ENCODE measurements around the gene SHMT2. TPM values are rescaled to one million over a fixed set of nuclear protein-coding genes. Genes with fewer than 3 reads are reported as not detected.
A peak's percentile ranks its signal among the peaks of the same experiment; 100 is the strongest.

The SHMT2 gene
- total RNA-seq, 1 experiment from 2014 or later: 297 TPM

DNA sequence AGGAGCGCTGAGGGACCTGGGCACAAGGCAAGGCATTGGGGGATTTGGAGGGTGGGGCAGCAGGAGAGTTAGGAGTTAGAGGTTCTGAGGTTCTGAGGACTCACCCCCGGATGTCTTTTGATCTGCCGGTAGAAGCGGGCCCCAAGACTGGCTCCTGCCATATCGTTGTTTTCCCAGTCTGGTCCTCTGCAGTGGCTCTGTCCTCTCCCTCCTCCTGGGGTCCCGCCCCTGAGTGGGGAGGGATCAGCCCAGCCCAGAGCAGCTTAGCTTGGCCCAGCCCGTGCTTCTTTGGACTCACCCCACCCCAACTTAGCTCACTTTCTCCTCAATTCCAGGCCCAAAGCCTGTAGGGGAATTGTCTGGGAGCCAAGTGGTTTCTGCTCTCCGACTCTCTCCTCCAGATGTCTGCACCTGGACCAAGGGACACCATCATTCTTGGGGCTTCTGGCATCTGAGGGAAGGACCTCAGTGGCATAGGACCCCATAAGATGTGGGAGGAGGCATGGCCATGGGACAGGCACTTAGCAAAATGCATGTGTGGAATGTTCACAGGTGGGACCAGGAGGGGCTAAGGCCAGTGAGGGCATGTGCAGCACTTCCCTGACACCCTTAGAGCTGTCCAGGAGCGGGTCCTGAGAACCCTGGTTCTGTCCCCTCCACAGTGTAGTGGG, 7.5 kb downstream of the SHMT2 start:
- ChIA-PET CTCF (interaction anchor here (0.5 to 18.5 kb wide), 5 partner anchors 11 to 380 kb away, joined by 3 to 660 read pairs (median 16); partner anchors contain the start of genes NXPH4 and SHMT2), POLR2A (interaction anchor here (0.6 to 9.7 kb wide), 6 partner anchors 7 to 24 kb away, joined by 3 to 97 read pairs (median 12); partner anchors contain the start of genes NXPH4 and SHMT2)
- TF ChIP-seq USF1 (CRISPR knock-in tag; IDR thresholded peaks at IDR 0.05) (no peak), ATF6 (CRISPR knock-in tag; IDR thresholded peaks at IDR 0.05) (no peak), ZNF512 (CRISPR knock-in tag; IDR thresholded peaks at IDR 0.05; ENCODE audit: borderline replicate concordance) (no peak), HMGA2 (CRISPR knock-in tag; IDR thresholded peaks at IDR 0.05) (no peak), FOXP4 (CRISPR knock-in tag; IDR thresholded peaks at IDR 0.05) (no peak), ELF4 (CRISPR knock-in tag; IDR thresholded peaks at IDR 0.05; ENCODE audit: low read depth) (no peak), CREM (CRISPR knock-in tag; IDR thresholded peaks at IDR 0.05) (no peak), PRRX2 (CRISPR knock-in tag; IDR thresholded peaks at IDR 0.05) (no peak), GABPB1 (CRISPR knock-in tag; IDR thresholded peaks at IDR 0.05) (no peak), TP53 (CRISPR knock-in tag; IDR thresholded peaks at IDR 0.05) (no peak)
- TF ChIP-seq, protein P1, sequence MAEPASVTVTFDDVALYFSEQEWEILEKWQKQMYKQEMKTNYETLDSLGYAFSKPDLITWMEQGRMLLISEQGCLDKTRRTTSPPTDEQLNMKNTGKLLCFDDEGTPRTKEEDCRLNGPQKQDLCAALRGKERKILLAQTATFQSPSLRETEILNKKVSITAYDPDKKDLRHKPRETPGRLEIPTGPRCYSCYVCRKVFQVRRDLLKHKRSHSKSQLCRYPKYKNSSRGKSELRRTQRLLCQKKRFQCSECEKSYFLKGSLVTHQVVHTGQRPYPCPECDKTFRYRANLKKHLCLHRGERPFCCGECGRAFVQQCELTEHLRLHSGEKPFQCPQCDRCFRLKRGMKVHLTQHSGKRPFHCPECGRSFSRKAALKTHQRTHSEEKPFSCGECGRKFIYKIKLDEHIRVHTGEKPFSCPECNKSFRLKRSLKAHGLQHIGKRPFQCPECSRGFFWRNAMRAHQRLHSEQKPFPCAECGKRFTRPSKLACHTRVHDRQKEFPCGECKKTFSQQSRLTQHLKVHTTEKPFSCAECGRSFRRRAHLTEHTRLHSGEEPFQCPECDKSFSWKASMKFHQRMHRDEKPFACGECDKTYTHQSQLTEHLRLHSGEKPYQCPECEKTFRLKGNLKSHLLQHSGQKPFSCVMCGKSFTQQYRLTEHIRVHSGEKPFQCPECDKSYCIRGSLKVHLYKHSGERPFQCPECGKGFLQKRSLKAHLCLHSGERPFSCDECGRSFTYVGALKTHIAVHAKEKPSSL (CRISPR knock-in tag; conservative IDR thresholded peaks at IDR 0.05): no peak
- TF ChIP-seq, protein P2, sequence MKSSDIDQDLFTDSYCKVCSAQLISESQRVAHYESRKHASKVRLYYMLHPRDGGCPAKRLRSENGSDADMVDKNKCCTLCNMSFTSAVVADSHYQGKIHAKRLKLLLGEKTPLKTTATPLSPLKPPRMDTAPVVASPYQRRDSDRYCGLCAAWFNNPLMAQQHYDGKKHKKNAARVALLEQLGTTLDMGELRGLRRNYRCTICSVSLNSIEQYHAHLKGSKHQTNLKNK (CRISPR knock-in tag; IDR thresholded peaks at IDR 0.05): no peak
- TF ChIP-seq, protein P3, sequence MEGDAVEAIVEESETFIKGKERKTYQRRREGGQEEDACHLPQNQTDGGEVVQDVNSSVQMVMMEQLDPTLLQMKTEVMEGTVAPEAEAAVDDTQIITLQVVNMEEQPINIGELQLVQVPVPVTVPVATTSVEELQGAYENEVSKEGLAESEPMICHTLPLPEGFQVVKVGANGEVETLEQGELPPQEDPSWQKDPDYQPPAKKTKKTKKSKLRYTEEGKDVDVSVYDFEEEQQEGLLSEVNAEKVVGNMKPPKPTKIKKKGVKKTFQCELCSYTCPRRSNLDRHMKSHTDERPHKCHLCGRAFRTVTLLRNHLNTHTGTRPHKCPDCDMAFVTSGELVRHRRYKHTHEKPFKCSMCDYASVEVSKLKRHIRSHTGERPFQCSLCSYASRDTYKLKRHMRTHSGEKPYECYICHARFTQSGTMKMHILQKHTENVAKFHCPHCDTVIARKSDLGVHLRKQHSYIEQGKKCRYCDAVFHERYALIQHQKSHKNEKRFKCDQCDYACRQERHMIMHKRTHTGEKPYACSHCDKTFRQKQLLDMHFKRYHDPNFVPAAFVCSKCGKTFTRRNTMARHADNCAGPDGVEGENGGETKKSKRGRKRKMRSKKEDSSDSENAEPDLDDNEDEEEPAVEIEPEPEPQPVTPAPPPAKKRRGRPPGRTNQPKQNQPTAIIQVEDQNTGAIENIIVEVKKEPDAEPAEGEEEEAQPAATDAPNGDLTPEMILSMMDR (IDR thresholded peaks at IDR 0.05): no peak
- TF ChIP-seq, protein P4, sequence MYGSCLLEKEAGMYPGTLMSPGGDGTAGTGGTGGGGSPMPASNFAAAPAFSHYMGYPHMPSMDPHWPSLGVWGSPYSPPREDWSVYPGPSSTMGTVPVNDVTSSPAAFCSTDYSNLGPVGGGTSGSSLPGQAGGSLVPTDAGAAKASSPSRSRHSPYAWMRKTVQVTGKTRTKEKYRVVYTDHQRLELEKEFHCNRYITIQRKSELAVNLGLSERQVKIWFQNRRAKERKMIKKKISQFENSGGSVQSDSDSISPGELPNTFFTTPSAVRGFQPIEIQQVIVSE (CRISPR knock-in tag; IDR thresholded peaks at IDR 0.05; ENCODE audit: borderline replicate concordance): no peak
- no peak for ATAC-seq
- Mint-ChIP-seq H3K9me3 (no peaks in the 10 kb centered on the region), H3K4me1 (peaks cover 57% of the 10 kb centered on the region), H3K27ac (no peak overlapping the region), H3K36me3 (peaks cover 23% of the 10 kb centered on the region), H3K4me3 (peak overlapping the region; percentile 84), H3K27me3 (ENCODE audit: low read depth) (peaks cover 78% of the 10 kb centered on the region)
- peak; percentile 28 for DNase-seq (ENCODE audit: low spot score)
